ENCODE results near the gene PPP1R3D.

Gene PPP1R3D

DNA sequence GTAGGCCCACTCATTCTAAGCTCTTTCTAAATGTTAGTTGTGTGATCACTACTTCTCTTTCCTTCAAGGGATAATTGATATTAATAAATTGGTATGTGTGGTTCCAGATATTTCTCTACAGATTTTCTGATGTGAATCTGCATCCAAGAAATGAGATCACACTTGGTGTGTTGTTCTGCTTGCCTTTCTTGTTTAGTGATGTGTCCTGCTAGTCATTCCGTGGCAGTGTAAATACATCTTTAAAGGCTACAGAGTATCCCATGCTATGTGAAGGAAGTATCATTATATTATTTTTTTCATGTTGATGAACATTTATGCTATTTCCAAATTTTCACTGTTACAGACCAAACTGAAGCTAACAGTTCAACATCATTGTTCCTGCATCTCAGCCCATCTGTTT lies 31.3 kb upstream of the PPP1R3D start:
- no peak overlapping the region for H3K23ac ChIP-seq (ENCODE audit: low read length)
- no peaks in the 10 kb centered on the region for H3K79me2 ChIP-seq (ENCODE audit: control insufficient read depth, insufficient read depth, low read length)
- H4K8ac ChIP-seq (ENCODE audit: low read depth, low read length) = no peak overlapping the region
- no peak overlapping the region for H4K5ac ChIP-seq (ENCODE audit: low read length)
- no peak overlapping the region for H2AK5ac ChIP-seq (ENCODE audit: low read length)
- no peak overlapping the region for H2BK15ac ChIP-seq (replicated peaks; ENCODE audit: low read depth)
- no peak overlapping the region for H3K4me3 ChIP-seq (ENCODE audit: low read length)
- no peak overlapping the region for H3K9ac ChIP-seq (ENCODE audit: low read length)
- no peak overlapping the region for H2BK5ac ChIP-seq (ENCODE audit: low read length)
- WGBS (ENCODE audit: extremely low coverage, insufficient coverage, low lambda C conversion rate) = no CpG with 5 or more reads among the region's 1 CpG
- no peak overlapping the region for H3K4me2 ChIP-seq (ENCODE audit: low read length)
- no peak overlapping the region for H3K18ac ChIP-seq (ENCODE audit: low read length)
- no peak overlapping the region for H3K27ac ChIP-seq (ENCODE audit: low read depth, low read length)
- no peak for DNase-seq
- H3K56ac ChIP-seq (ENCODE audit: low read length) = no peak overlapping the region
- no peaks in the 10 kb centered on the region for H3K27me3 ChIP-seq (ENCODE audit: insufficient read depth, low read length, poor library complexity)
- no peak overlapping the region for H3K4ac ChIP-seq (ENCODE audit: low read depth, low read length)
- no peaks in the 10 kb centered on the region for H3K4me1 ChIP-seq (ENCODE audit: control insufficient read depth, low read depth, low read length)
- no peaks in the 10 kb centered on the region for H3K36me3 ChIP-seq (ENCODE audit: control insufficient read depth, insufficient read depth, low read length)
- no peaks in the 10 kb centered on the region for H3K79me1 ChIP-seq (ENCODE audit: low read length)
- H2BK120ac ChIP-seq (ENCODE audit: low read depth, low read length) = no peak overlapping the region

DNA sequence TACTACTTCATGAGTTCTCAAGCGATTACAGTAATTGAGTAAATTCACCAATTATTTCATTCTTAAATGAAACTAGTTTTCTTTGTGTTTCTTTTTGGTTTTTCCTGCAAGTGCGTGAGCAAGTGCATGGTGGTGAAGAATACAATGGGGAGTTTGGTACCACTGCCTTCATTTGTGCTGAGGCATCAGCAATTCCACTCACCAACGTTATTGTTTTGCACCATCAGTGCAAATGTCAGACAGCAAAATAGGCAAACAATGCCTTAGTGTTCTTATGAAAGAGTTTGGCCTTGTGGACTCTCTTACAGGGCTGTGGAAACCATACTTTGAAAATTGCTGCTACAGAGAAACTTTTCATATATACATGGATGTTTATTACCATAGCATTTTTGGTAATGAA lies 26.3 kb upstream of the PPP1R3D start:
- no peaks in the 10 kb centered on the region for H3K79me2 ChIP-seq (ENCODE audit: control insufficient read depth, insufficient read depth, low read length)
- DNase-seq = no peak
- no peak overlapping the region for H2AK5ac ChIP-seq (ENCODE audit: low read length)
- no peak overlapping the region for H3K9ac ChIP-seq (ENCODE audit: low read length)
- no peak overlapping the region for H3K4me3 ChIP-seq (ENCODE audit: low read length)
- H3K4me2 ChIP-seq (ENCODE audit: low read length) = no peak overlapping the region
- H2BK5ac ChIP-seq (ENCODE audit: low read length) = no peak overlapping the region
- H3K18ac ChIP-seq (ENCODE audit: low read length) = no peak overlapping the region
- no peaks in the 10 kb centered on the region for H3K79me1 ChIP-seq (ENCODE audit: low read length)
- WGBS (ENCODE audit: extremely low coverage, insufficient coverage, low lambda C conversion rate) = no CpG with 5 or more reads among the region's 3 CpGs
- no peak overlapping the region for H3K4ac ChIP-seq (ENCODE audit: low read depth, low read length)
- H4K5ac ChIP-seq (ENCODE audit: low read length) = no peak overlapping the region
- no peaks in the 10 kb centered on the region for H3K36me3 ChIP-seq (ENCODE audit: control insufficient read depth, insufficient read depth, low read length)
- no peak overlapping the region for H2BK15ac ChIP-seq (replicated peaks; ENCODE audit: low read depth)
- H2BK120ac ChIP-seq (ENCODE audit: low read depth, low read length) = no peak overlapping the region
- no peak overlapping the region for H3K56ac ChIP-seq (ENCODE audit: low read length)
- H4K8ac ChIP-seq (ENCODE audit: low read depth, low read length) = no peak overlapping the region
- no peaks in the 10 kb centered on the region for H3K27me3 ChIP-seq (ENCODE audit: insufficient read depth, low read length, poor library complexity)
- no peak overlapping the region for H3K23ac ChIP-seq (ENCODE audit: low read length)
- no peaks in the 10 kb centered on the region for H3K4me1 ChIP-seq (ENCODE audit: control insufficient read depth, low read depth, low read length)
- H3K27ac ChIP-seq (ENCODE audit: low read depth, low read length) = no peak overlapping the region

DNA sequence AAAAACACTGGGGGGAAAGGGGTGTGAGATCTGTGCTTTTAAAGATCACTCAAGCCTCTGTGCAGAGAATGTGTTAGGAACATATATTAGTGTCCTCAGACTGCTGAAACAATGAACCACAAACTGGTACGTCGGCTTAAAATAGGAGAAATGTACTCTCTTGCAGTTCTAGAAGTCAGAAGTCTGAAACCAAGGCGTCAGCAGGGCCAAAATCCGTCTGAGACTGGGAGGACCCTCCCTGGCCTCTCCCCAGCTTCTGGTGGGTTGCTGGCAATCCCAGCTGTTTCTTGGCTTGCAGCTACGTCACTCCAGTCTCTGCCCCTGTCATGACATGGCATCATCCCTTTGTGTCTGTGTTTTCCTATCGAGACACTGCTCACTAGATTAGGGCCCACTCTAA lies 22.1 kb upstream of the PPP1R3D start:
- Histone ChIP-seq H2AK5ac (ENCODE audit: low read length) (no peak overlapping the region), H3K36me3 (ENCODE audit: control insufficient read depth, insufficient read depth, low read length) (no peaks in the 10 kb centered on the region), H2BK120ac (ENCODE audit: low read depth, low read length) (no peak overlapping the region), H4K8ac (ENCODE audit: low read depth, low read length) (no peak overlapping the region), H2BK5ac (ENCODE audit: low read length) (no peak overlapping the region), H3K4me1 (ENCODE audit: control insufficient read depth, low read depth, low read length) (no peaks in the 10 kb centered on the region), H3K18ac (ENCODE audit: low read length) (no peak overlapping the region), H3K4me2 (ENCODE audit: low read length) (no peak overlapping the region), H3K4me3 (ENCODE audit: low read length) (no peak overlapping the region), H4K5ac (ENCODE audit: low read length) (no peak overlapping the region), H3K79me2 (ENCODE audit: control insufficient read depth, insufficient read depth, low read length) (no peaks in the 10 kb centered on the region), H3K56ac (ENCODE audit: low read length) (no peak overlapping the region), H3K4ac (ENCODE audit: low read depth, low read length) (no peak overlapping the region), H3K27me3 (ENCODE audit: insufficient read depth, low read length, poor library complexity) (no peaks in the 10 kb centered on the region), H2BK15ac (replicated peaks; ENCODE audit: low read depth) (no peak overlapping the region), H3K9ac (ENCODE audit: low read length) (no peak overlapping the region), H3K27ac (ENCODE audit: low read depth, low read length) (no peak overlapping the region), H3K79me1 (ENCODE audit: low read length) (no peaks in the 10 kb centered on the region), H3K23ac (ENCODE audit: low read length) (no peak overlapping the region)
- WGBS (ENCODE audit: extremely low coverage, insufficient coverage, low lambda C conversion rate) = no CpG with 5 or more reads among the region's 6 CpGs
- DNase-seq = no peak

DNA sequence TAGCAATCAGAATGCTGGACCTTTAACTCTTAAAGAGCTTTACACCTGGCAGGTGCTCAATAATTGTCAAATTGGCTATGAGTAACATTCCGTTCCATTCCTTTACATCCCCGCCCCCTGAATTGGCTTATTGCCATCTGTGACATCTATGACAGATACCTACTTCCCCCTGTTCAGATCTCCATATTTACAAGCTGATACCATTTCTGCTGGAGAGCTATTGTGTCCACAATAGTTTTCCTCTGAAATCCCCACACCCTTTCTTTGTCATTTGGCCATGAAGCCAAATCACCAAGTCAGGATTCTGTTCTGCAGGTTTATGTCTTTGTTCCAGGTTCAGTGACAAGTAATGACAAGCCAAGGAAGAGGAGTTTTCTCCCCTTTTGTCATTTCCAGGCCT lies 21.3 kb upstream of the PPP1R3D start:
- Histone ChIP-seq H4K5ac (ENCODE audit: low read length) (no peak overlapping the region), H3K79me1 (ENCODE audit: low read length) (no peaks in the 10 kb centered on the region), H3K79me2 (ENCODE audit: control insufficient read depth, insufficient read depth, low read length) (no peaks in the 10 kb centered on the region), H3K18ac (ENCODE audit: low read length) (no peak overlapping the region), H2BK15ac (replicated peaks; ENCODE audit: low read depth) (no peak overlapping the region), H3K56ac (ENCODE audit: low read length) (no peak overlapping the region), H3K4me1 (ENCODE audit: control insufficient read depth, low read depth, low read length) (no peaks in the 10 kb centered on the region), H3K27me3 (ENCODE audit: insufficient read depth, low read length, poor library complexity) (no peaks in the 10 kb centered on the region), H3K36me3 (ENCODE audit: control insufficient read depth, insufficient read depth, low read length) (no peaks in the 10 kb centered on the region), H2BK120ac (ENCODE audit: low read depth, low read length) (no peak overlapping the region), H2AK5ac (ENCODE audit: low read length) (no peak overlapping the region), H3K23ac (ENCODE audit: low read length) (no peak overlapping the region), H3K9ac (ENCODE audit: low read length) (no peak overlapping the region), H3K4ac (ENCODE audit: low read depth, low read length) (no peak overlapping the region), H3K4me2 (ENCODE audit: low read length) (no peak overlapping the region), H2BK5ac (ENCODE audit: low read length) (no peak overlapping the region), H4K8ac (ENCODE audit: low read depth, low read length) (no peak overlapping the region), H3K27ac (ENCODE audit: low read depth, low read length) (no peak overlapping the region), H3K4me3 (ENCODE audit: low read length) (no peak overlapping the region)
- no peak for DNase-seq
- no CpG with 5 or more reads among the region's 2 CpGs for WGBS (ENCODE audit: extremely low coverage, insufficient coverage, low lambda C conversion rate)

DNA sequence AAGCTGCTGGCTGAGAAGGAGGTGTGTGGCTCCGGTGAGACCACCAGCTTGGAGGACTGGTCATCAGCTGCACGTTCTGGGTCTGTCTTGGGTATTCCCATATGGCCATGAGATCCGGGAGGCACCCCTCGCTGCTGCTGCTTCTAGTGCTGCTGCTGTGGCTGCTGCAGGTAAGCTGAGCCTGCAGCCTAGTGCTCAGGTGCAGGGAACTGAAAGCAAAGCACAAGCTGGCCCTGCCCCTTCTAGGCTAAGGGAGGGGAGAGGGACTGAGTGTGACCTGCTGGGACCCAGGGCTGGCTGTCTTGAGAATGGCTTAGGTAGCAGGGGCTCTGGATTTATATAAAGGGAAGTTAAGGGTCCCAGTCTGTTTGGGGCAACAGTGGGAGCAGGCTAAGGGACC lies 18.5 kb upstream of the PPP1R3D start:
- Histone ChIP-seq H2AK5ac (ENCODE audit: low read length) (no peak overlapping the region), H3K4me3 (ENCODE audit: low read length) (no peak overlapping the region), H3K23ac (ENCODE audit: low read length) (no peak overlapping the region), H2BK5ac (ENCODE audit: low read length) (no peak overlapping the region), H4K5ac (ENCODE audit: low read length) (no peak overlapping the region), H3K79me2 (ENCODE audit: control insufficient read depth, insufficient read depth, low read length) (no peaks in the 10 kb centered on the region), H3K4me1 (ENCODE audit: control insufficient read depth, low read depth, low read length) (no peaks in the 10 kb centered on the region), H4K8ac (ENCODE audit: low read depth, low read length) (no peak overlapping the region), H3K9ac (ENCODE audit: low read length) (no peak overlapping the region), H3K4ac (ENCODE audit: low read depth, low read length) (no peak overlapping the region), H2BK120ac (ENCODE audit: low read depth, low read length) (no peak overlapping the region), H3K56ac (ENCODE audit: low read length) (no peak overlapping the region), H3K36me3 (ENCODE audit: control insufficient read depth, insufficient read depth, low read length) (no peaks in the 10 kb centered on the region), H3K27me3 (ENCODE audit: insufficient read depth, low read length, poor library complexity) (no peaks in the 10 kb centered on the region), H3K18ac (ENCODE audit: low read length) (no peak overlapping the region), H3K27ac (ENCODE audit: low read depth, low read length) (no peak overlapping the region), H3K79me1 (ENCODE audit: low read length) (no peaks in the 10 kb centered on the region), H3K4me2 (ENCODE audit: low read length) (no peak overlapping the region), H2BK15ac (replicated peaks; ENCODE audit: low read depth) (no peak overlapping the region)
- WGBS (ENCODE audit: extremely low coverage, insufficient coverage, low lambda C conversion rate) = no CpG with 5 or more reads among the region's 4 CpGs
- DNase-seq = no peak

DNA sequence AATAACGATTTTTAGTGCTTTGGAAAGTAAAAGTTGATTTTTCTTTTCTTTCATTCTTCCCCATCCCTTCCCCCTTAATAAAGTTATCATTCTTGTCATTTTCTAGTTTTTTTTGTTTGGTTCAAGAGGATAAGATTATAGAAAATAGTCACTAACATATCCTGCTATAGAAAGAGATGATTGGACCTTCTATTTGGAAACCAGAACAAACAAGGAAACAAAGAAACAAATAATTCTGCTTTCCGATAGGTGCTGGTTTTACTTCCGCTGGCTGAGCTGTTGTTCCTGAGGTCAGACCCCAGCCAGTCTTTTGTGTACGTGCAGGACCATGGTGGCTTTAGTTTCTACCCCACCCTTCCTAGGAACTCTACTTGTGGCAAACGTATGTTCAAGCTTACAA lies 18.0 kb upstream of the PPP1R3D start, which contains the start of gene CDH26:
TSS of gene CDH26 (plus strand) at position 301 of the 400 bp plus-strand sequence. CDS start 304 bp downstream, outside the sequence.
- Histone ChIP-seq H2BK120ac (ENCODE audit: low read depth, low read length) (no peak within 1 kb of the TSS), H3K9ac (ENCODE audit: low read length) (no peak within 1 kb of the TSS), H2AK5ac (ENCODE audit: low read length) (no peak within 1 kb of the TSS), H3K79me1 (ENCODE audit: low read length) (no peaks in the 10 kb centered on the region), H3K56ac (ENCODE audit: low read length) (no peak within 1 kb of the TSS), H3K4me1 (ENCODE audit: control insufficient read depth, low read depth, low read length) (no peaks in the 10 kb centered on the region), H3K36me3 (ENCODE audit: control insufficient read depth, insufficient read depth, low read length) (no peaks in the 10 kb centered on the region), H2BK5ac (ENCODE audit: low read length) (no peak within 1 kb of the TSS), H3K4ac (ENCODE audit: low read depth, low read length) (no peak within 1 kb of the TSS), H3K4me2 (ENCODE audit: low read length) (no peak within 1 kb of the TSS), H3K79me2 (ENCODE audit: control insufficient read depth, insufficient read depth, low read length) (no peaks in the 10 kb centered on the region), H3K18ac (ENCODE audit: low read length) (no peak within 1 kb of the TSS), H4K8ac (ENCODE audit: low read depth, low read length) (no peak within 1 kb of the TSS), H3K4me3 (ENCODE audit: low read length) (no peak within 1 kb of the TSS), H4K5ac (ENCODE audit: low read length) (no peak within 1 kb of the TSS), H3K27ac (ENCODE audit: low read depth, low read length) (no peak within 1 kb of the TSS), H3K27me3 (ENCODE audit: insufficient read depth, low read length, poor library complexity) (no peaks in the 10 kb centered on the region), H3K23ac (ENCODE audit: low read length) (no peak within 1 kb of the TSS), H2BK15ac (replicated peaks; ENCODE audit: low read depth) (no peak within 1 kb of the TSS)
- no peak for DNase-seq
- WGBS (ENCODE audit: extremely low coverage, insufficient coverage, low lambda C conversion rate) = no CpG with 5 or more reads among the region's 5 CpGs
